ENCODE measurements around the gene KDM2B.

KDM2B gene

DNA sequence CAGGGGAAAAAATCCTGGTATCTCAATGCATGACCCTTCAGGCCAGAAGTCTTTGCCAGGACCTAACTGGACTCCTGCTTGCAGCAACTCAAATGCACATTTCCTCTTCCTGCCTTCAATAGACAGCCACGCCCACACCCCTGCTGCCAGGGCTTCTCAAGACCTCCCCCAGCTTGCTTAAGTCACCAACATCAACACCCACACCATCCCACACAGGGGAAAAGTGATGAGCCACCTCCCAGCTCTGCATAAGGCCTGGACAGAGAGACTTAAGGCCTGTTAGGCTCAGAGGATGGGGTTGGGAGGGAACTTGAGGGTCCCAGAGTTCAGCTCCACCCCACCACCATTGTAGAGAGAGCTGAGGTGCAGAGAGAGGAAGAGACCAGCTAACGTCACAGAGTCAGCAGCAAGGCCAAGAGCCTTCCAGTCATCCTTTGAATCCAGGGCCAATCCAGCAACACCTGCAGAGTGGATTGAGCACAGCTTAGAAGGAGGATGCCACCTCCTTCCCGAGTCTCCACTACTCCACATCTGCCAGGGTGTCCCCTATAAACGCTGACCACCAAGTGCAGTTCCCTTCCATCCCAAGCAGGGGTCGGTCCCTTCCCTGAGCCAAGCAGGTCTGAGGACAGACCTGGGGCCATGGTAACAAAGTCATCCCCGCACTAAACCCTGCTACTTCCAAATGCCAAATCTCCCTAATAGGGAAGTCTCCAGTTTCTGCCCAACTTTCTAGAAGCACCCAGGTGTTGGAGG is 50.0 kb downstream of the KDM2B start:
- DNase-seq (ENCODE audit: low spot score), result peak; percentile 70

GRCh38 chr12:121529184-121529583 is 51.6 kb downstream of the KDM2B start:
- no peak for DNase-seq (ENCODE audit: low spot score)

- no peak for DNase-seq (ENCODE audit: low spot score)
These were observed 55.4 kb downstream of the KDM2B start for GRCh38 chr12:121525411-121525810.

- no peak for DNase-seq (ENCODE audit: low spot score)
These were observed 56.5 kb downstream of the KDM2B start for GRCh38 chr12:121524196-121524916.

GRCh38 chr12:121523741-121524140 is 57.1 kb downstream of the KDM2B start:
- DNase-seq (ENCODE audit: low spot score), result no peak

- no peak for DNase-seq (ENCODE audit: low spot score)
These were observed 57.9 kb downstream of the KDM2B start for GRCh38 chr12:121522971-121523370.

- no peak for DNase-seq (ENCODE audit: low spot score)
These were observed 60.2 kb downstream of the KDM2B start for GRCh38 chr12:121520586-121521086.

- no peak for DNase-seq (ENCODE audit: low spot score)
These were observed 60.7 kb downstream of the KDM2B start for GRCh38 chr12:121520119-121520518.

GRCh38 chr12:121519227-121519626 is 61.6 kb downstream of the KDM2B start:
- DNase-seq (ENCODE audit: low spot score), result no peak

DNA sequence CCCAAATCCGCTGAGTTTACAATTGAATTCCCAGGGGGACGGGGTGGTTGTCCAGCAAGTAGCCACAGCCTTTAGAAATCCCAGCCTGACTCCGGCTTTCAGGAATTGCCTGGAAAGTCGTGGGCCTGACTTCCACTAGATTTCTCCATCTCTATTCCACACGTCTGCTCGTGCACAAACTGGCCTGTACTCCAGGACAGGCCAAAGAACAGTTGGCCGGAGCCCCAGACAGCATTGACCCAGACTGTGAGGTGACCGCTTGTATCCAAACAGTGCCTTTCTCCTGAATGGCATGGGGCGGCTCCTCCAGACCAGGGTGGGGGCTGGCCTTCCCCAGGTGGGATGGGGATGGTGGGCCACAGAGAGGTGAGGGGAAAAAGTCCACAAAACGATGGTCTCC is 62.2 kb downstream of the KDM2B start:
- no peak for DNase-seq (ENCODE audit: low spot score)

GRCh38 chr12:121516437-121517011 is 64.3 kb downstream of the KDM2B start:
- no peak for DNase-seq (ENCODE audit: low spot score)

DNA sequence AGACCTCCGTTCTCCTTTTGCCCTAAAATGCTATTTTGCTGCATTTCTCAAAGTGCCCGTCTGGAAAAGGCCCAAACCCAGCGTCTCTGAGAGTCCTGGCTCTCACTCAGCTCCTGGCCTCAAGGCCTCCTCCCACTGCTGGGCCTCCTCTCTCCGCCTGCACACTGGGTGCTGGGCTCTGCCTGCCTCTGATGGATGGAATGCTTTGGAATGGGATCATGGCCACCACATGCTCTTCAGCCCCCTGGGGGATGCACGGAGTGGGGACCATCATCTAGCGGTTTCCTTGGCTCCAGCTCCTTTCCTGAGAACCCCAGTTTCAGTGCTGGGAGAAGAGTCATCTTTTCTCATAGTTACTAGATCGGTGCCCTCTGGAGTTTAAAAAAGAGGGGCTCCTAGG is 65.2 kb downstream of the KDM2B start:
- DNase-seq (ENCODE audit: low spot score), result no peak

GRCh38 chr12:121514184-121514742 is 66.6 kb downstream of the KDM2B start:
- DNase-seq (ENCODE audit: low spot score), result no peak

DNA sequence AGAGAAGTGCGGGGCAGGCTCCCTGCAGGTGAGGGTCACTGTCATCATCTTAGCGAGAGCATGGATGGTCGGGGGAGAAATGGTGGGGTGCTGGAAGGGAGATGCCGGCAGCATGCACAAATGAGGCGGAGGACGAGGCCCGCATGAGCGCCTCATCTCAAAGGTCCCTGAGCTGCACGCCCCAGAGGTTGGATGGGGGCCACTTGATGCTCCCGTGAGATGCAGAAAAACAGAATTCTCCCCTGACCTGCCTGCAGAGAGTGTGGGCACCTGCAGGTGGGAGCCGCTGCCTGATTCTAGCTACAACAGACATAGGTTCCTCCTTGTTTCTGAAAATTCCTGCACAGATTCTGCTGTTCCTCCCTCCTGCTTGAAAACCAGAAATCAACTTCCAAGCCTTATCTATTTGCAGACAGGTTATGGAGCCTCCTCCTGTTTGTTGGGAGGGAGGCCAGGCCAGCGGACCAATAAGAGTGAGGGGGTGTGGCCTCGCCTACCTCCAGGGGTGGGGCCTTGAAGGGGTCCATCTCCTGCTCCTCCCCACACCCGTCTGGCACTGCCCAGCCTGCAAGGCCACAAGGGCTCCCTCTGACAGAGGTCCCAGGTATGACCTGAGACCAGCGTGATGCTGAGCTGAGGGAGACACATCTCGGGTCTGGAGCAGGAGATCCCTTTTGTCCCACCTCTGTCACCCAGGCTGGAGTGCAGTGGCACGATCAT is 67.2 kb downstream of the KDM2B start:
- DNase-seq (ENCODE audit: low spot score), result no peak

DNA sequence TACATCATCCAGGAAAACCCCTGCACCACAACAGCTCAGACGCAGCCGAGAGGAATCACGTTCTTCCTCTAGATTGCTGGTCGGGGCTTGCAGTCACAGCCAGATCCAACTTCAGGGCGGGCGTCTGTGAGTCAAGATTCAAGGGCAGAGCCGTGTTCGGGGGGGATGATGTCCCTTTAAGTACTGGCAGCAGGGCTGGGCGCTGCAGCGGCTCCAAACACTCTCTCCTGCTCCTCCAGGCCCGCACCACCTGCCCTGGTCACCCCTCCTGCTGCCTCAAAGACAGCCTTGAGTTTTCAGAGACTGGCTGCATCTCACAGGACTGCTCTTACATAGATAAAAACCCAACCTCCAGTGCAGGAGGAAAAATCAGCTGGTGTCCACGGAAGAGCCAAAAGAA is 68.3 kb downstream of the KDM2B start:
- DNase-seq (ENCODE audit: low spot score), result no peak

- no peak for DNase-seq (ENCODE audit: low spot score)
These were observed 68.9 kb downstream of the KDM2B start for GRCh38 chr12:121511916-121512315.

DNA sequence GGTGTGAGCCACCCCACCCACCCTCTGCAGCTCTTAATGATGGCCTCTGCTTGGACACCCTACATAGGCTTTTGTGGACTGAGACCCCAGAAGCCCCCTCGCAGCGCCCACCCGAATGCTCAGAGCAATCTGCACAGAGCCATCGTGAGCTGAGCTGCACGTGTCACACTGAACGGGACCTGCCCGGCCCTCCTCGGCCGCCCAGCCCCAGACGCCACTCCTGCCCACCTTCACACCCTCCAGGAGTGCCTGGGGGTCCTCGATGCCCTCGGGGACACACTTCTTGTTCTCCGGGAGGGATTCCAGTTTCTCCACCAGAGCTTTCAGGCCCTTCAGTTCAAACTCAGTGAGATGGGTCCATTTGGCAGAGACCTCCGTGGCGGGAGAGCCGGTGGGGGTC is 71.5 kb downstream of the KDM2B start:
- DNase-seq (ENCODE audit: low spot score), result no peak

GRCh38 chr12:121508533-121508932 is 72.3 kb downstream of the KDM2B start:
- no peak for DNase-seq (ENCODE audit: low spot score)

DNA sequence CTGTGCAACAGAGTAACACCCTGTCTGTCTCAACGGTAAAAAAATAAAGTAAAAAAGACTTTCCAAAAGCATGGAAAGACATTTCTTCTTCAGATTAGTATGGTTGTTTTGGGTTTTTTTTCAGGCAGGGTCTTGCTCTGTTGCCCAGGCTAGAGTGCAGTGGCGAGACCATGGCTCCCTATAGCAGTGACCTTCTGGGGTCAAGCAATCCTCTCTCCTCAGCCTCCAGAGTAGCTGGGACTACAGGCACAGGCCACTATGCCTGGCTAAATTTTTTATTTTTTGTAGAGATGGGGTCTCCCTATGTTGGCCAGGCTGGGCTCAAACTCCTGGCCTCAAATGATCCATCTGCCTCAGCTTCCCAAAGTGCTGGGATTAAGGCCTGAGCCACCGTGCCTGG is 72.8 kb downstream of the KDM2B start:
- DNase-seq (ENCODE audit: low spot score), result no peak

DNA sequence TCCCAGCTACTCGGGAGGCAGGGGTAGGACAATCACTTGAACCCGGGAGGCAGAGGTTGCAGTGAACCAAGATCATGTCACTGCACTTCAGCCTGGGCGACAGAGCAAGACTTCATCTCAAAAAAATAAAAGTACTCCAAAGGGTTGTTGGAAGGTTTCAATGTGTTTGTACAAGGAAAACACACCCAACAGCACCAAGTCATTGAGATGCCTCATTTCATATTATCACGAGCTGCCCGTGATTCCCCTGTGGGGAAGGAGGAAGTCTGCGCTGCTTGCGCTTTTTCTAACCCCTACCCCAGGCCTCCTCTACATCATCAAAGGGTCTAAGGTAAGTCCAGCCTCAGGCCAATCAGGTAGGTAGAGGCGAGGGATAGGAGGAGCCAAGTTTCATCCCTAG is 73.6 kb downstream of the KDM2B start:
- no peak for DNase-seq (ENCODE audit: low spot score)

GRCh38 chr12:121505513-121505912 is 75.3 kb downstream of the KDM2B start:
- peak; percentile 63 for DNase-seq (ENCODE audit: low spot score)

DNA sequence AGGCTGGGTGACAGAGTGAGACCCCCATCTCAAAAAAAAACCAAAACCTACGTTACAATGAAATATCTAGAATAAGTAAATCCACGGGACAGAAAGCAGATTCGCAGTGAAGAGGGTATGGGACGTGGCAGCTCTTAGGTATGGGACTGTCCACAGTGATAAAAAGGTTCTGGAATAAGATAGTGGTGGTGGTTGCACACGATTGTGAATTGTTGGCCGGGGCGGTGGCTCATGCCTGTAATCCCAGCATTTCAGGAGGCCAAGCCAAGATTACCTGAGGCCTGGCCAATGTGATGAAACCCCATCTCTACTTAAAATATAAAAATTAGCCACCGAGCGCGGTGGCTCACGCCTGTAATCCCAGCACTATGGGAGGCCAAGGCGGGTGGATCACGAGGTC is 76.3 kb downstream of the KDM2B start:
- DNase-seq (ENCODE audit: low spot score), result no peak
